ENCODE results near the gene SPAG6. TPM values are rescaled to one million over a fixed set of nuclear protein-coding genes. Genes with fewer than 3 reads are reported as not detected.

The SPAG6 gene
- total and polyA plus RNA-seq, 9 of the 15 experiments (the other 6 are each of a cell fraction or from before 2014, with no cell fraction given): 3.5 to 23.1 (median 11.8) TPM

DNA sequence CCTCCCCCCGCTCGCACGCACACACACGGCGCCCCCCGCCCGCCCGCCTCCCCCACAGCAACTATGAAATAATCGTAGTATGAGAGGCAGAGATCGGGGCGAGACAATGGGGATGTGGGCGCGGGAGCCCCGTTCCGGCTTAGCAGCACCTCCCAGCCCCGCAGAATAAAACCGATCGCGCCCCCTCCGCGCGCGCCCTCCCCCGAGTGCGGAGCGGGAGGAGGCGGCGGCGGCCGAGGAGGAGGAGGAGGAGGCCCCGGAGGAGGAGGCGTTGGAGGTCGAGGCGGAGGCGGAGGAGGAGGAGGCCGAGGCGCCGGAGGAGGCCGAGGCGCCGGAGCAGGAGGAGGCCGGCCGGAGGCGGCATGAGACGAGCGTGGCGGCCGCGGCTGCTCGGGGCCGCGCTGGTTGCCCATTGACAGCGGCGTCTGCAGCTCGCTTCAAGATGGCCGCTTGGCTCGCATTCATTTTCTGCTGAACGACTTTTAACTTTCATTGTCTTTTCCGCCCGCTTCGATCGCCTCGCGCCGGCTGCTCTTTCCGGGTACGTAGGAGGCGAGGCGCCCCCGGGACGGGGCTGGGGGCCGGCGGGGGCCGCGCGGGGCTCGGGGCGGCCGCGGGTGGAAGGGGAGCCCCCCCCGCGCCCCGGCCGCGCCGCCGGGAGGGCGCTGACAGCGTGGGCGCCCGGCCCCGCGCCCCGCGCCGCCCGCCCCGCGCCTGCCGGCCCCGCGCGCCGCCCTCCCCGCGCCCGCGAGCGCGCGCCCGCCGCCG is 24.0 kb upstream of the SPAG6 start (continued):
- TF ChIP-seq ZBTB40 (IDR thresholded peaks at IDR 0.05) (0 out of 2 replicates have a peak, but pooled peaks have one; percentile 25), ZBTB40 (CRISPR knock-in tag; IDR thresholded peaks at IDR 0.05) (no peak), EP400 (IDR thresholded peaks at IDR 0.05) (peak; percentile 26; the same call in 1 of the 2 replicates), JUNB (CRISPR knock-in tag; conservative IDR thresholded peaks at IDR 0.05) (no peak), ZNF23 (CRISPR knock-in tag; IDR thresholded peaks at IDR 0.05) (no peak), ATF1 (CRISPR knock-in tag; IDR thresholded peaks at IDR 0.05) (no peak), ATF1 (tag; IDR thresholded peaks at IDR 0.05) (peak; percentile 44), POLR2H (tag; IDR thresholded peaks at IDR 0.05; ENCODE audit: low read depth) (peak; percentile 60; the same call in 1 of the 2 replicates), GTF2E2 (tag; IDR thresholded peaks at IDR 0.05) (0 out of 2 replicates have a peak, but pooled peaks have one; percentile 47), POLR2B (IDR thresholded peaks at IDR 0.05; ENCODE audit: low read depth, partially characterized antibody) (peak; percentile 51), POLR2A (conservative IDR thresholded peaks at IDR 0.05) (peak; percentile 82), NR2C2 (CRISPR knock-in tag; IDR thresholded peaks at IDR 0.05) (no peak), NR2C2 (tag; IDR thresholded peaks at IDR 0.05) (0 out of 2 replicates have a peak, but pooled peaks have one; percentile 5), POLR2AphosphoS2 (IDR thresholded peaks at IDR 0.05; ENCODE audit: low read length) (peak; percentile 54; the same call in 1 of the 2 replicates)
- TF ChIP-seq, protein P1, sequence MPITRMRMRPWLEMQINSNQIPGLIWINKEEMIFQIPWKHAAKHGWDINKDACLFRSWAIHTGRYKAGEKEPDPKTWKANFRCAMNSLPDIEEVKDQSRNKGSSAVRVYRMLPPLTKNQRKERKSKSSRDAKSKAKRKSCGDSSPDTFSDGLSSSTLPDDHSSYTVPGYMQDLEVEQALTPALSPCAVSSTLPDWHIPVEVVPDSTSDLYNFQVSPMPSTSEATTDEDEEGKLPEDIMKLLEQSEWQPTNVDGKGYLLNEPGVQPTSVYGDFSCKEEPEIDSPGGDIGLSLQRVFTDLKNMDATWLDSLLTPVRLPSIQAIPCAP (CRISPR knock-in tag; IDR thresholded peaks at IDR 0.05; ENCODE audit: borderline replicate concordance): no peak
- TF ChIP-seq, protein P2, sequence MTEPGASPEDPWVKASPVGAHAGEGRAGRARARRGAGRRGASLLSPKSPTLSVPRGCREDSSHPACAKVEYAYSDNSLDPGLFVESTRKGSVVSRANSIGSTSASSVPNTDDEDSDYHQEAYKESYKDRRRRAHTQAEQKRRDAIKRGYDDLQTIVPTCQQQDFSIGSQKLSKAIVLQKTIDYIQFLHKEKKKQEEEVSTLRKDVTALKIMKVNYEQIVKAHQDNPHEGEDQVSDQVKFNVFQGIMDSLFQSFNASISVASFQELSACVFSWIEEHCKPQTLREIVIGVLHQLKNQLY (CRISPR knock-in tag; conservative IDR thresholded peaks at IDR 0.05): 0 out of 4 replicates have a peak, but pooled peaks of 1 of the 2 experiments have one; percentile 82
